ENCODE measurements around the gene BMP8B.

BMP8B gene

DNA sequence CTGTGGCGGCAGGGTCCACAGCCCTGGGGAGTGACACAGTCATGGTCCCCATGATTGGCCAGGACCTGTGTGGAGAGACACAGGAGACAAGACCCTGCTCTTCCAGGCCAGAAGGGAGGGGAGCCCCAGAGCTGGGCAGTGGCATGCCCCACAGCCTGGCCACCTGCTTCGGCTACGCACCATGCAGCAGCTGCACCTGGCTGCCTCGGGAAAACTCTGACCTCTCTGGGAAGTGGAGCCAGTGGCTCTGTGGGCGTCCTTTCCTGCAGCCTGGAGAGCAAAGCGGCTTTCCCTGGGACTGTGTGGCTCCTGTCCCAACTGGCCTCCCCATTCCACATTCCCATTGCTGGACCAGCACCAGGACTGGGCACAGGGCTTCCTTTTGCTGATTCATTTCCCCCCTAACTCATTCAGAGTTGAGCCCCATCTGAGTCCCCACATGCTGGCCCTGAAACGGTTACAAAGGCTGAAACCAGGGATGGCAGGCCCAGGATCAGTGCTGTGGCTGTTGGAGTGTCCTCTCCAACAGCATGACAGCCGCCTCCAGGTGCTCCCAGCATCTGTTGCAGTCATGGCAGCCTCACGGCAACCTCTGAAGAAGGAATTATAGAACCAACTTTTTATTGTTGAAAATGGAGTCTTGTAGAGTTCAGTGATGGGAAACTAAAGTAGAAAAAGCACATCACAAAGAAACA, 32.6 kb downstream of the BMP8B start:
- no peak for DNase-seq

DNA sequence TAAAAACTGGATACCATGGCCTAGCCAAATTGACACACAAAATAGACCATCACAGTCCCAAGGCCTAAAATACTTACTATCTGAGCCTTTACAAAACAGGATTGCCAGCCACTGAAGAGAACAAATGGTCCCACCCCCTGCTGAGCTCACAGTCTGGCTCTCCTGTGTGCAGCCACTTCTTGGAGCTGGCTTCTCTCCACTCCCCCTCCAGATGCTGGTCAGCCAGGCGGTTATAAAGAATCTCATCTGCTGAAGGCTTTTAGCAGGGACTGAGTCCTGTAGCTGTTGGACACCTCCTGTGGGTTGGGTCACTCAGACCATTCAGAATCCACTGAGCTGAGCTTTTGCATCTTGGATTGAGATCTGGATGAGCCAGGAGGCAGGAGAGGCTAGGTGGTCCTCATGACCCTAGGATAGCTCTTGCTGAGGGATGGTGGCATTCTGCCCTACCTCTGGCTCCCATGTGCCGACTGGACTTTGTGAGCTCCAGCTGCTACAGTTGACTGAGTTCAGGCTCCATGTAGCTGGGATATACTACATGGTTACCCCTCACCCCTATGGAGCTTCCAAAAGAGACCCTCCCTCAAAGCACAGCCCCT, 33.7 kb downstream of the BMP8B start:
- no peak for DNase-seq

DNA sequence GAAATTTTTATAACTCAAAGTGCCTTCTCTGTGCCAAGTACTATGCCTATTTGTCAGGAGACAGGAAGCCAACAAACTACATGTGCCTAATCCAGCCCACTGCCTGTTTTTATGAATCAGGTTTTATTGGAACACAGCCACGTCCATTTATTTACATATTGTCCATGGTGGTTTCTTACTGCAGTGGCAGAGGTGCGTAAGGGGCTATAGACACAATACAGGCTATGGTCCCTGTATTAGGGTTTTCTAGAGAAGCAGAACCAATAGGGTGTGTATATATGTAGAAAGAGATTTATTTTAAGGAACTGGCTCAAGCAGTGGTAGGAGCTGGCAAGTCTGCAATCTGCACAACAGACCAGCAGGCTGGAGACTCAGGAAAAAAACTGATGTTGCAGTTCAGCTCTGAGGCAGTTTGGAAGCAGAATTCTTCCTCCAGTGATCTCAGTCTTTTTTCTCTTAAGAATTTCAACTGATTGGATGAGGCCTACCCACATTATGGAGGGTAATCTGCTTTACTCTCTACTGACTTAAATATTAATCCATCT, 34.6 kb downstream of the BMP8B start:
- DNase-seq, result peak; percentile 25

DNA sequence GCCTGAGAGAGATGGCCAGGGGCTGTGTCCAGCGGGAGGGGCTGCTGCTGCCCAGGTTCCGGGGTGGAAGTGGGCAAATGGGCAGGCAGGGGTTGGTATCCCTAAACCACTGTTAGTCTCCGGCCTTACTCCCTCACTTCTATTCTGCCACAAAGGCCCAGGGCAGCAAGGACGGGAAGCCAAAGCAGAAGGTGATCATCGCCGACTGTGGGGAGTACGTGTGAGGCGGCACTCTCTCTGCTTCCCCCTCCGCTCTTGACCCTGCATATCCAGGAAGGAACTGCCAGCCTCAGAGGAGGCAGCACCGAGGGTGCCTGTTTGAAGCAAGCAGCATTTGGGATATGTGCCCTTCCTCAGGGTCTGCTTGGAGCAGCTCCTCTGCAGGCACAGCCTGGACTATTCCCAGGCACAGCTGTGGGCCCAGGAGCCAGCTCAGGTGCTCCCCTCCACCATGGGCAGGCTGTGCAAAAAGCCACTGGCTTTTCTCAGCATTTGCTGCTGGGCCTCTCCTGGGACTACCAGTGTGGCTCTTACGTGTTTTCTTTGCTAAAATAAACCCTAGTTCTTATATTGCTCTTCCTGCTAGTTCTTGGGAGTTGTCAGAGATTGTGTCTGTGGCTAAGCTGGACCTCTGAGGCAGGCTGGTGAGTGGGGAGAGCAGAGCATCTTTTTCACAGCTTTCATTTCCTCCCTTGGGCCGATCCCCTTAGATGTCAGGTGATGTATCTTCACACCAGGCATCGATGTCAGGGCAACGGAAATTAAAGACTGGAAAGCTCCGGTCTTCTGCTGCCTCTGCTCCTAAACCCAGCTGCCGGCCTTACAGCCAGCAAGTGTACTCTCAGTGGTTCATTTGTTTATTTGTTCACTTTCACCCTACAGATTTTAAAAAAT, 35.3 kb downstream of the BMP8B start:
- no peak for DNase-seq

DNA sequence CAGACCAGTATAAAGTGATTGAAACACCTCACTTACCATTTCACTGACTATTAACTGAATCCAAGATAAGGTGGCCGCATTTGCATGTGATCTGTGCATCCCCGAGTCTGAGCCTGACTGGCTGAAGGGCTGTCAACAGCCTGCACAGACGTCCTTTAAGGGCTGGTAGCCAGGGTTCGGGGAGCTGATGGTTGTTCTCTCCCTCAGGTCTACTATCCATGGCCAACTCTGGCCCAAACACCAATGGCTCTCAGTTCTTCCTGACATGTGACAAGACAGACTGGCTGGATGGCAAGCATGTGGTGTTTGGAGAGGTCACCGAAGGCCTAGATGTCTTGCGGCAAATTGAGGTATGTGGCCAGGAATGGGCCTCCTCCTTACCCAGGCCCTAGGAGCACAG, 36.0 kb downstream of the BMP8B start:
- DNase-seq, result no peak

DNA sequence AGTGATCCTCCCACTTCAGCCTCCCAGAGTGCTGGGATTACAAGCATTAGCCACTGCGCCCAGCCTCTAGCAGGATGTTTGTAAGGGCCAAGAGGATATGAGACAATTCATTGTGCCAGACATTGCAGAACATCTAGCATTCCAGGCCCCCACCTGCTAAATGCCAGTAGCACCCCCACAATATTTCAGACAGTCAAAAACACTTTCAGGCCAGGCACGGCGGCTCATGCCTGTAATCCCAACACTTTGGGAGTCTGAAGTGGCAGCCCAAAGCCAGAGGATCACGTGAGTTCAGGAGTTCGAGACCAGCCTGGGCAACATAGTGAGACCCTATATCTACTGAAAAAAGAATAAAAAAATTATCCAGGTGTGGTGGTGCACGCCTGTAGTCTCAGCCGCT, 37.1 kb downstream of the BMP8B start:
- no peak for DNase-seq

DNA sequence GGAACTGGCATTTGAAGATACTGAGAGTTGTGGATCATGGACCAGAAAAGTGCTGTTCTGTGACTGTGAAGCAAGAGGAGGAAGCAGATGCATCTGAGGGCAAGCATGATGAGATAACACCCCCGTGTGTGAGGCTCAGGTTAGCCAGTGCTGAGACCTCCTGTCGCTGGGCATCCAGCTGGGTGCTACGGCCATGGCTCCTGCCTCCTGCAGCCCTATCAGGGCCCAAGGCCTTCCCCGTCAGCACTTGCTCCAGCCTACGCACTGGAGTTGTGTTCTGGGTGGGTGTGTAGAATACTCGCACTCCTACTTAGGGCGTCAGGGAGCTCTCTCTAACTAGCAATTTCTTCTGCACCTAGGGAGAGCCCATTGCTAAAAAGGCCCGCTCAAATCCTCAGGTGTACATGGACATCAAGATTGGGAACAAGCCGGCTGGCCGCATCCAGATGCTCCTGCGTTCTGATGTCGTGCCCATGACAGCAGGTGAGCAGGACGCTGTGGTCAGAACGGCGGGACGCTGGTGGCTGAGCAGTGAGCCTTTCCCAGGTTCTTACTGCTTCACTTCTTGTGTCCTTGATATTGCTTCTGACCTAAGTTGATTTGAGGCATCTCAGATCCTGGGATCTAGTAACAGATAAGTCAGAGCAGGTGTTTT, 43.5 kb downstream of the BMP8B start:
- DNase-seq, result no peak

DNA sequence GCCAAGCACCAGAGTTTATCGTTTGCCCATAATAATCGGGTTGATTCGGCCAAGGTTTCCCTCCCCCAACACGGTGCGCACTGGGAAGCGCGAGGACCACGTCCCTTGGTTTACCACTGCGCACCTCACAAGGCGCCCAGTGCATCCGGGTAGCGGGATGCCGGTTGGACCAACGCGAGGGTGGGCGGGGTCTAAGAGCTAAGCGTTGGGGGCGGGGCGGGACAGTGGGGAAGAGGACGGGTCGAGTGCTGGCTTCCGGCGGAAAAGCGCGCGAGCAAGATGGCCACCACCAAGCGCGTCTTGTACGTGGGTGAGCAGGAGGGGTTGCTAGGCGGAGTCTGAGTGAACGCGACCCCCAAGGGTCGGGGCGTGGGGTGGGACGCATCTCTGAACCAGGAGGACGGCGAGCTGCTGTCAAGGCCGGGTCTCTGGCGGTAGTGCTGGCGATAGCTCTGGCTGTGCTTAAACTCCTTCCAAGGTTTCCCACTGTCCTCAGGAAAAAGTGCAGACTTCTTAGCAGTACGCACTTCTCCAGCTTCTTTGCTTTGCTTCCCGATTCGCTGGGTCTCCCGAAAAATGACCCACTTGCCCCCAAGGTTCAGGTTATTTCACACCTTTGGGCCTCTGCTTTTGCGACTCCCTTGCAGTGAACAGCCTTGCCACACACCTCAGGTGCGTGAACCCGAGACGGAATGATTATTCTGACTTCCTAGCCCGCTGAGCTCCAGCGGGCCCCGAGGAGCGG, 49.9 kb downstream of the BMP8B start, which contains the start of gene PPIE:
Gene PPIE (plus strand): TSS at position 261 of the 745 bp plus-strand sequence. CDS start 19 bp downstream, at position 280.
- DNase-seq, result peak; percentile 86

DNA sequence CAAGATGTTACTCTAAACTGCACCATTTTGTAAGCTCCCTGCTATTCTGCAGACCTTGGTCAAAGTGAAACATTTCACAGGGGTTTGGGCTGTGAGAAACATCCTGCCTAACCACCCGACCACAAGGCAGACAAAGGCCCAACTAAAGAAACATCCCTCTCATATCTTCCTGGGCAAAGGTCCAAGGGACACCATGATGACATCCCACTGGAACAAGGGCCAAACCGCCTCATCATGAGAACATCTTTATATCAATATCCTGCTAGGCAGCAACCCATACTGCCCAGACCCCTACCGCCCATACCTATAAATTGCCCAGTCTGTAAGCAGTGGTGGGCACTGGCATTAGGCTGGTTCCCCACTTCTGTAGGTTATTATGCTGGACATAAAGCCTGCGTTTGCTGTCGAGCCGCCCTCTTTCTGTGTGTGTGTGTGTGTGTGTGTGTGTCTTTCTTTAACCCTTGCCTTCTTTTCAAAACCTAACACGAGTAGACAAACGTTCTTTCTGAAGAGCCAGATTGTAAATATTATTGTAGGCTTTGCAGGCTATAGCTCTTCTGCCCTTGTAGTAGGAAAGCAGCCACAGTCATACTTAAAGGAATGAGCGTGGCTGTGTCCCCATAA, 51.0 kb downstream of the BMP8B start:
- no peak for DNase-seq

DNA sequence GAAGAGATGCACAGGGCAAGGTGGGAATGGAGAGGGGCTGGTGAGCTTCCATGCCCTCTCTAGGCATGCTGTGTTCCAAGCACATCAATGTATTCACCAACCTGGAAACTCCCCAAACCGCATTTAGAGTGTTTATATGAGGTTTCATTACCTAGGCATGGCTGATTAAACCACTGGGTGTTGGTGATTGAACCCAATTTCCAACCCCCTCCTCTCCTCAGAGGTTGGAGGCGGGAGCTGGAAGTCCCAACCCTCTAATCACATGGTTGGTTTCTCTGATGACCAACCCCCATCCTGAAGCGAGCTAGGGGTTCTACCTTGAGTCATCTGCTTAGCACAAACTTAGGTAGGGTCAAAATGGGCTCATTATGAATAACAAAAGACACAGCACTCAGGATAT, 52.9 kb downstream of the BMP8B start:
- DNase-seq, result no peak

DNA sequence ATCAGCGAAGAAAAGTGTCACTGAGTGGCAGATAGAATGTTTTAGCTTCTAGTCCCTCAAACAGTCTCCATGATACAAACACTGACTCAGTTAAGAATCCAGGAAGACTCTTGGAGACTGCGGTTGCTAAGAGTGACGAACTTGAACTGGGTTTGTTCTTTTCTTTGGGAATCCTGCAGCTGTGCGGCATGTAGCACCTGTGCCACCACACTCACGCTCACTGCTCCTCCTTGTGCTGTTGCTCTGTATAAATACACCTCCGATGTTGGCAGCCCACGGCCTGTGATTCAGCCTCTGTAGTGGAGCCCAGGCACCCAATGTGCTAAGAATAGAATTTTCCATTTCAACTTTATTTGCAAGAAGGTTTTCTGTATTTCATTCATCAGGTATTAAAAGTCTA, 55.5 kb downstream of the BMP8B start:
- DNase-seq, result no peak

DNA sequence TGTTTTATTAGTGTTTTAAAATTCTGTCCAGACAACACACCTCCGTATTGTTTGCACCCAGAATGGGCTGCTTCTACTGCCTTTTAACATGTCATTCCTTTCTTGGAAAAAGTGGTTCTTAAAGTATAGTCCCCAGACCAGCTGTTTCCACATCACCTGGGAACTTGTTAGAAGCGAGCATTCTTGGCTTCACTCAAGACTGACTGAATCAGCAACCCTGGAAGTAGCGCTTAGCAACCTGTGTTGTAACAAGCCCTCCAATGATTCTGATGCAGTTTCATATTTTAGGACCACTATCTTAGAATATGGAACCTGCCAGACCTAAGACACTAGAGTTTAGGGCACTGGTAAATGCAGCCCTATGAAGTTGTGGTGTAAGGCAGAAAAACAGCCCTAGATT, 55.9 kb downstream of the BMP8B start:
- DNase-seq, result no peak

DNA sequence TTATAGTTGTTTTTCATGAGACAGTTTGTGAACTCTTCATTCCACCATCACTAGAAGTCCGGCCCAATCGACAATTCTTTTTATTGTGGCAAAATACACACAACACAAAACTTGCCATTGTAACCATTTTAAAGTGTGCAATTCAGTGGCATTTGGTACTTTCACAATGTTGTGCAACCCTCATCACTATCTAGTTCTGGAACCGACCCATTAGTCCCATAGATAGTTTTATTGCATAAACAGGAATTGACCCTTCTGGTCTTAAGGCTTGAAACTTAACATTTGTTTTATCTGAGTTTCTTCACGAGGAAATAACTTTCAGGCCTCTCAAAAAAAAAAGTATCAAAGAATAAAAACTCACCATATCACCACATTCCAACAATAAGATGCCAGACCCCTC, 58.8 kb downstream of the BMP8B start:
- no peak for DNase-seq

DNA sequence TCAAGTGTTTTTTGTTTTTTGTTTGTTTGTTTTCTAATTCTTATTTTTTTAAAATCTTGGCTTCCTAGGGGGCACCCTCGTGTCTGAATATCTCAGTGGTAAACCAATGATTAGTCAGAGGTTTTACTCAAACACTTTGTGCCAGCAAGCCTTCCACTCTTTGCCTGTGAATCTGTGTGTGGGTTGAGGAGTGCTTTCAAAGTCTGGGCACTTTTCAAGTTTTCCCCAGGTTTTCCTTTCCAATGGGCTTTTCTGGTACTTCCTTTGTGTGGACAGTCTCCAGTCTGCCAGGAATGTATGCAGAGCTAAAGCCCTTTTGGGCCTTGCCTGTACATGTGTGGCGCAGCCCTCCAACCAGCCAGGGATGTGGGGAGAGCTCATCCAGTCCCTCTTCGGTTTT, 59.6 kb downstream of the BMP8B start:
- DNase-seq, result peak; percentile 33

DNA sequence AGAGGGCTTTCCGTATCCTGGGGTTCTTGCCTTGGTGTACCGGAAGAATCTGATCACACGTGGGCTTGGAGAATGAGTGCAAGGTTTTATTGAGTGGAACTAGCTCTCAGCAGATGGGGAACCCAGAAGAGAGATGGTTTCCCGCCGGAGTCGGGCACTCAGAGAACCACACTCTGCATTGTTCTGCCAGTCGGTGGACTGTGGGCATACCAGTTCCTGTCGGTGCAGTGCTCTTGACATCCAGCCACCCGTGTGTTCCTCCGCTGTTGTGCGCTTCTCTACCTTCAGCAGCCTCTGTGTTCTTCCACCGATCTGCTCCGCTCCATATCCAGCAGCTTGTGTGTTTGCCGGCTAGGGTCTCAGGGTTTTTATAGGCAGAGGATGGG, 60.7 kb downstream of the BMP8B start:
- DNase-seq, result no peak

DNA sequence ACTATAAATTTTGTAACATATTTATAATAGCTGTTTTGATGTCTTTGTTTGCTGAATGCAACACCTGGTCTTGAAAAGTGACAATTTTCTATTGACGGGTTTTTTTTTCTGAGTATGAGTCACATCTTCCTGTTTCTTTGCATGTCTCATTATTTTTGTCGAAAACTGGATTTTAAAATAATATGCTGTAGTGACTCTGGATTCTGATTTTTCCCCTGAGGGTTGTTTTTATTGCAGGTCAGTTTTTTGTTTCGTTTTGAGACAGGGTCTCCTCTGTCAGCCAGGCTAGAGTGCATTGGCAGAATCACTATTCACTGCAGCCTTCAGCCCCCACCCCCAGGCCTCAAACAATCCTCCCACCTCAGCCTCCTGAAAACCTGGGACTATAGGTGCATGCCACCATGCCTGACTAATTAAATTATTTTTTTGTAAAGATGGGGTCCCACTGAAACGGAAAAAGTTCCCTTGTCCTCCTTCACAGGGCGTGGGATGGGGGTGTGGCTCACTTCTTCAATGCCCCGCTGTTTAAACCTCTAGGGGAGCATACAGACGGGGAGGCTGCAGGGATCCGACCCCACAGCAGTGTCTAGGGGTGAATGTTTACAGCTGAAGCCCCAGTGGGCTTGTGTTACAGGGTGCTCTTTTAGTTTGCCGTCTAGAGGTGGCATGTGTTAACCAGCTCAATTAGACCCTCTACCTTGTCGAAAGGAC, 61.3 kb downstream of the BMP8B start:
- no peak for DNase-seq

DNA sequence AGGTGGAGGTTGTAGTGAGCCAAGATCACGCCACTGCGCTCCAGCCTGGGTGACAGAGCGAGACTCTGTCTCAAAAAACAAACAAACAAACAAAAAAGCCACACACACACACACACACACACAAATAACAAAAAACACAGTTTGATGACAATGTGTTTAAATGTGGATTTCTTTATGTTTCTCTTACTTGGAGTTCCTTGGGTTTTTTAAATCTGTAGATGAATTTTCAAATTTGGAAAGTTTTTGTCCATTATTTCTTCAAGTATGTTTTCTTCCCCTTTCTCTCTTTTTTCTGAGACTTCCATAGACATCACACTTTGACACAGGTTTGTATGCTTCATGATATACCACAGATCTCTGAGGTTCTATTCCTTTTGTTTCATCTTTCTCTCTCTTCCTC, 62.1 kb downstream of the BMP8B start:
- no peak for DNase-seq

DNA sequence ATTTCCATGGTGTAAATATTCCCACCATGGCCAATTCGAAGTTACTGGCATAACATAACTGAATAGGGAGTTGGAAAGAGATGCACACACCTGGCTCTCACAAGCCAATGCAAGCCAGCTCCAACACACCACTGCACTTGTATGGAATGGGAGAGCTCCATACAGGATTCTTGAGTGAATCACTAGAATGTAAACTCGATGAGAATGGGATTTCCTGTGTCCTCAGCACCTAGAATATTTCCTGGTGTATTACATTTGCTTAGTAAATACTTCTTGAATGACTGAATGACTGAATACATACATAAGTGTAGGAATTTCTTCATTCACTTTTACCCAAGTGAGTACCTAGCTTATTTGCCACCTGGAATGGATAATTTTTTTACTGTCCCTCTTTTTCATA, 66.2 kb downstream of the BMP8B start:
- peak; percentile 11 for DNase-seq

DNA sequence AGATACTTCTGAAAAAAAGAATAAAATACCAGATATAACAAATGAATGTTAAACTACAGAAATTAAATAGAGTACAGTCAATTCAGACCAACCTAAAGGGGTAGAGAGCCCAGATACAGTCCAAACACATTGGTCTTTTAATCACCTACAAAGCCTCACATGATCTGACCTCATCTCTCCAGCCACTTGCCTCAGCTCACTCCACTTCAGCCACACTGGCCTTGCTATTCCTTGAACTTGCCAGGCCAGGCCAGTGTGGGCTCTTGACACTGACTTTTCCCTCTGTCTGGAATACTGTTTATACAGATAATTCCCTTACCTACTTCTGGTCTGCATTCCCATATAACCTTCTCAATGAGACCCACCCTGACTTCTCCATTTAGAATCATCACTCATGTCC, 67.0 kb downstream of the BMP8B start:
- DNase-seq, result no peak

DNA sequence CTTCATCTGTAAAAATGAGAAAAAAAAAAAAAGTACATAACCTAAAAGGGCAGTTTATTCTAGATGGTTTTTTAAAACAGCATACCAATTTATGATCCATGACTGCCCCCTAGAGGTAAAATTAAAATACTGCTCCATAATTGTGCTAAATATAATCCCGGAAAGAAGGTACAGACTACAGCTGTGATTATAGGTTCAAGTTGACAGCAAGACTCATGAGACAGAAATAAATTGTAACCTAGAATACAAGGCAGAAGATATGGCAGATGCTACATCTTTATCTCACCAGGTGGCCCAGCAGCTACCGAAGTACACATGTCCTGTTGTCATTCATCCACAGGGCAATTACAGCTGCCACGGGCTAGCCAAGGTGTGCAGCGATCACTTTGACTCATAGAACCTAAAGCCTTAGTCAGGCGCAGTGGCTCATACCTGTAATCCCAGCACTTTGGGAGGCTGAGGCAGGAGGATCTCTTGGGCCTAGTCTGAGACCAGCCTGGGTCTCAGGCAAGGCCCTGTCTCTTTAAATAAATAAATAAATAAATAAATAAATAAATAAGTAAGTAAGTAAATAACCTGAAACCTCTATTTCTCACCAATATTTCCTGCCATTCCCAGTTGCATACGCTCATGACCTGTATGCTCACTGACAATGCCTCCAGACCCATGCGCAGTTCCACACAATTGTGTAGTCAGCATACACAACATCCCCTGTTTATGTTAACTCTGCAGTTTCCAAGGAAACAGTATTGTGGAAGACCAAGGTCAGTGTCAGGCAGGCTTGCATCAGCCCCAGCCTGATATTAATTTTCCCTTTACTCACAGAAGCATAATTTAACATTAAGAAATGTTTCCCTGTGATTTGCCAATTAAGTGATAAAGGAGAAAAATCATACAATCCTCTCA, 68.3 kb downstream of the BMP8B start:
- DNase-seq, result peak; percentile 62
